Skeletal muscle satellite cell (primary cell): ENCODE results near the gene LY6G6F. TPM values are rescaled to one million over a fixed set of nuclear protein-coding genes. Genes with fewer than 3 reads are reported as not detected.

Experiments used
- H3K27me3 ChIP-seq: 2 replicates; pipeline ENCODE4 v1.7.0; 2013; ENCODE audit warnings: low read length; ENCODE audit not compliant: control insufficient read depth, insufficient read depth
- H3K36me3 ChIP-seq: 2 replicates; pipeline ENCODE4 v1.7.0; 2013; ENCODE audit warnings: mild to moderate bottlenecking, control low read depth, low read length; ENCODE audit not compliant: insufficient read depth
- H3K4me1 ChIP-seq: 2 replicates; pipeline ENCODE4 v1.7.0; 2013; ENCODE audit warnings: low read length; ENCODE audit not compliant: control insufficient read depth, insufficient read depth
- H3K4me2 ChIP-seq: 2 replicates; pipeline ENCODE4 v1.7.0; 2013; ENCODE audit warnings: mild to moderate bottlenecking, low read length
- H3K4me3 ChIP-seq: 2 replicates; pipeline ENCODE4 v1.7.0; 2013; ENCODE audit warnings: low read length
- H3K9ac ChIP-seq: 2 replicates; pipeline ENCODE4 v1.7.0; 2013; ENCODE audit warnings: mild to moderate bottlenecking, low read depth, low read length, moderate library complexity
- H3K9me3 ChIP-seq: replicated peaks from 2 replicates; pipeline ENCODE4 v1.7.0; 2013; ENCODE audit warnings: mild to moderate bottlenecking, control low read depth, low read length
- total RNA-seq: library from RNA; depleted of rRNA; stranded (reverse); fragments of >200 nt; gene quantifications from 2 replicates; pipeline ENCODE4 v1.2.3, GENCODE V29; 2012; rRNA removed

The LY6G6F gene, protein sequence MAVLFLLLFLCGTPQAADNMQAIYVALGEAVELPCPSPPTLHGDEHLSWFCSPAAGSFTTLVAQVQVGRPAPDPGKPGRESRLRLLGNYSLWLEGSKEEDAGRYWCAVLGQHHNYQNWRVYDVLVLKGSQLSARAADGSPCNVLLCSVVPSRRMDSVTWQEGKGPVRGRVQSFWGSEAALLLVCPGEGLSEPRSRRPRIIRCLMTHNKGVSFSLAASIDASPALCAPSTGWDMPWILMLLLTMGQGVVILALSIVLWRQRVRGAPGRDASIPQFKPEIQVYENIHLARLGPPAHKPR
- not detected in 2 replicates for total RNA-seq

DNA sequence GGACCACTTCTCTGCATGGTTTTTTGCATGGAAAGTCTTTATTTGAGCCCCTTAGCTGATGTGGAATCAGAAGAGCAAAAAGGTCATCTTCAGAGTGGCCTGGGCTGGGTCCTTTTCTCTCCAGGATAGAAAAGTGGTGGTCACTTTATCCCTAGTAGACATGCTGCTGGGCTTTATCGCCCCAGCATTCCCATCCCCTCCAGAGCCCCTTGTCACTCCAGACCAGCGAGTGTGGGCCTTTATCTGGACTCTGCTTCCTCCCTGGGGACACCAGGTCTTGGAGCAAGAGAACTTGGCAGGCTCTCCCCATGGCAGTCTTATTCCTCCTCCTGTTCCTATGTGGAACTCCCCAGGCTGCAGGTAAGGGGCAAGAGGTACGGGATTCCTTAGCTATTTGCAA is at the start of gene LY6G6F:
TSS of gene LY6G6F (plus strand) at position 268 of the 400 bp plus-strand sequence. CDS start at position 309, 41 bp downstream.
- no peaks in the 10 kb centered on the region for H3K36me3 ChIP-seq
- H3K27me3 ChIP-seq: no peaks in the 10 kb centered on the region
- no peak within 1 kb of the TSS for H3K4me2 ChIP-seq
- no peaks in the 10 kb centered on the region for H3K9me3 ChIP-seq
- peaks cover 15% of the 10 kb centered on the region for H3K4me1 ChIP-seq
- H3K9ac ChIP-seq: no peak within 1 kb of the TSS
- no peak within 1 kb of the TSS for H3K4me3 ChIP-seq

DNA sequence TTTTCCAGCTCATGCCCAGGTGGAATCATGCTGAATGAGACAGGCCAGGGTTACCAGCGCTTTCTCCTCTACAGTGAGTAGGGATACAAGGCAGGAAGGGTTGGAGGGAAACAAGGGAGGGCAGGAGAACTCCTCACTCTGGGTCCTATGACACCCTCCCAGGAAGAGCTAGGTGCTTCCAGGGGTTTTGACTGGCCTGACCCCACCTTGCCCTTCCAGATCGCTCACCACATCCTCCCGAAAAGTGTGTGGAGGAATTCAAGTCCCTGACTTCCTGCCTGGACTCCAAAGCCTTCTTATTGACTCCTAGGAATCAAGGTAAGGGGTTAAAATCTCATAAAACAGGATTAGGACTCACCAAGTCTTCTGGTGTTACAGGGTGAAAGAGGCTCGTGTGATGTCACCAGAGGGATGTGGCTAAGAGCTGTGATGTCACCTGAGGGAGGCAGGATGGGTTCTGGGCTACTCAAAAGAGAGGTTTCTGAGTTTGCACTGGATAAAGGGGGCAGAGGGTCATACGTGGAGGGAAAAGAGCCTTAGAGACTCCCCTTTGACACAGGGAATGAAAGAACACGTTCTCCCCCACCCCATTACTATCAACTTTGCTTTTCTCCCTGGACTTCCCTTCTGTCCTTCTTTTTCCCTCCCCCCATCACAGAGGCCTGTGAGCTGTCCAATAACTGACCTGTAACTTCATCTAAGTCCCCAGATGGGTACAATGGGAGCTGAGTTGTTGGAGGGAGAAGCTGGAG is 49.1 kb upstream of the LY6G6F start:
- Histone ChIP-seq H3K27me3 (no peaks in the 10 kb centered on the region), H3K9me3 (no peaks in the 10 kb centered on the region), H3K4me3 (no peak overlapping the region), H3K9ac (no peak overlapping the region), H3K4me1 (peaks cover 31% of the 10 kb centered on the region), H3K4me2 (no peak overlapping the region), H3K36me3 (peaks cover 15% of the 10 kb centered on the region)

DNA sequence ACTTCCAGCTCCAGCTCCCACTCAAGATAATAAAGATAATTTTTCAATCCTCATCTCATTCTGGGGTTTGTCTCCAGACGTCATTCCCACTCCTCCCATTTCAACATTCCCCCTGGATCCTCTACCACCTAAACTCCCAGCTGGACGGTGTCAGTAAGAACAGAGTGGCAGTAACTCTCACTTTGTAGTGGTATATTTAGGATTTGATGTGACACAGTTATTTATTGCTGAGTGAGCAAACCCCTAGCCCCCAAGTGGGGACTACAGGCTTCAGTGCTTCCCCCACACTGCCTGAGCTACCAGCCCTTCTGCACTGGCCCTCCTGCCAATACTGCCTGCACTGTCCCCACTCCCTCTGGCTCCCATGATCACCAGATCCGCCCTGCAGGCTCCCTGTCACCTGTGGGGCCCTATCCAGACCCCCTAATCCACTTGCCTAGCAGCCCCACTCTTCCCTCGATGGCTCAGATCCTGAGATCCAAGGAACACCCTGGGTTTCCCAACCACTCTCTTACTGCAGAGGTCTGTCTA is 48.4 kb upstream of the LY6G6F start:
- no peaks in the 10 kb centered on the region for H3K27me3 ChIP-seq
- peaks cover 34% of the 10 kb centered on the region for H3K4me1 ChIP-seq
- no peak overlapping the region for H3K4me3 ChIP-seq
- H3K36me3 ChIP-seq: peaks cover 15% of the 10 kb centered on the region
- H3K9ac ChIP-seq: no peak overlapping the region
- H3K9me3 ChIP-seq: no peaks in the 10 kb centered on the region
- H3K4me2 ChIP-seq: peak overlapping the region; percentile 89

DNA sequence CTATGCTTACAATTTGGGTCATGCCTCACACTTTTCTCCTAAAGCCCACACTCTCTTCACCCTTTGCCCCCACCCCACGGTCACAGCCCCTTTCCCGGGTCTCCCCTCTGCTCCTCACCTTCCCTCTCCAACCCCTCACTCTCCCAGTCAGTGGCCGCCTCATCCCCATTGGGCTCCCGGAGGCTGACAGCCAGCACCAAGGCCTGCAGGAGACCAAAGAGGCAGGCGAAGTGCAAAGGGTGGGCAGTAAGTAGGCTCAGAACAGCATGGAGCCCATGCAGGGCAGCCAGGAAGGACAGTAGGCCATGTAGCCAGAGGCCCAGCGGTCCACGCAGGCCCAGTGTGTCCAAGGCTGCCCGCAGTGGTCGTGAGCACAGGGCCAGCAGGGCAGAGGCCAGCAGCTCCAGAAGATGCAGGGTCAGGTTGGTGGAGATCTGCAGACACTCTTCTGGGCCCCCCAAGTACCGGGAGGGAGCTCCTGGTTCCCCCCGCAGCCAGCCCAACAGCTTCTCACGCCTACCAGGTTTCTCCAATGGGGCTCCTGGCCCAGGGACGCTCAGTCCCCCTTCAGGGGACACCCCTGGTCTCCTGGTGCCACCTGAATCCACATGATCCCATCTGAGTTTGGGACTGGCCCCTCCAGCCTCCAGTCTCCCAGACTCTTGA is 47.5 kb upstream of the LY6G6F start:
- H3K36me3 ChIP-seq: peaks cover 15% of the 10 kb centered on the region

DNA sequence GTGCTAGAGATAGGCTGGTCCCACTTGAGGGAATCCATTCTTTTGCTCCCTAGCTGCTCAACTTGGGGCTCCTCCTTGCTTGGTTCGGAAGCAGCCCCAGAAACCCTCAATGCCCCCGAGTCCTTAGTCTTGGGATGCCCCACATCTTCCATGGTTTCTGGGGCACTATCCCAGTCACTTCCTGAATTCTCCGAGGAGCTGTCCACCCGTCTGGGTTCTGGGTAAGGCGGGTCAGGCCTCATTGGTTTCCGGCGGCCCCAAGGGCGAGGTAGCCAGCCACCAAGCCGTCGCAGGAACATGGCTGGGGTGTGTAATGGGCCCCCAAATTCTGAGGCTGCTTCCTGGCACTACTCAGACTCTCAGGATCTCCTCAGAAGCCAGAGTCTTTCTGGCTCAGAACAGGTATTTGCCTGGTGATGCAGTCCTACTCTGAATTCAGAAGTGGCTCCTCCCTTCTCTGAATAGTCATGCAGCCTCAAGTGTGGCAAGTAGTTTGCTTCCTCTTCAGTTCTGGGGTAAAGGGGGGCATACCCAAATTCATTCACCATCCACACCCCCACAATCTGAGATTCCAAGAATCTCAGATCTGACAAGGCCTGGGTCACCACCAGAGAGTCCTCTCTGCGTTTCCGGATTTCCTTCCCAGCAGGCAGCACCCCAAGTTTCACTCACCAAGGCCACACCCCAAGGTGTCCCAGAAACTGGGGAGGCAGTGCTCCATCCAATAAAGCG is 46.9 kb upstream of the LY6G6F start:
- Histone ChIP-seq H3K27me3 (no peaks in the 10 kb centered on the region), H3K4me3 (peak overlapping the region; percentile 94), H3K4me2 (peak overlapping the region; percentile 89), H3K9ac (peak overlapping the region; percentile 96), H3K9me3 (no peaks in the 10 kb centered on the region), H3K4me1 (peaks cover 42% of the 10 kb centered on the region), H3K36me3 (peaks cover 15% of the 10 kb centered on the region)

More for the DNA sequence above, 47.5 kb upstream of the LY6G6F start:
- H3K27me3 ChIP-seq: no peaks in the 10 kb centered on the region
- no peaks in the 10 kb centered on the region for H3K9me3 ChIP-seq
- H3K4me2 ChIP-seq: peak overlapping the region; percentile 89
- H3K9ac ChIP-seq: peak overlapping the region; percentile 96
- peaks cover 38% of the 10 kb centered on the region for H3K4me1 ChIP-seq
- H3K4me3 ChIP-seq: peak overlapping the region; percentile 94

DNA sequence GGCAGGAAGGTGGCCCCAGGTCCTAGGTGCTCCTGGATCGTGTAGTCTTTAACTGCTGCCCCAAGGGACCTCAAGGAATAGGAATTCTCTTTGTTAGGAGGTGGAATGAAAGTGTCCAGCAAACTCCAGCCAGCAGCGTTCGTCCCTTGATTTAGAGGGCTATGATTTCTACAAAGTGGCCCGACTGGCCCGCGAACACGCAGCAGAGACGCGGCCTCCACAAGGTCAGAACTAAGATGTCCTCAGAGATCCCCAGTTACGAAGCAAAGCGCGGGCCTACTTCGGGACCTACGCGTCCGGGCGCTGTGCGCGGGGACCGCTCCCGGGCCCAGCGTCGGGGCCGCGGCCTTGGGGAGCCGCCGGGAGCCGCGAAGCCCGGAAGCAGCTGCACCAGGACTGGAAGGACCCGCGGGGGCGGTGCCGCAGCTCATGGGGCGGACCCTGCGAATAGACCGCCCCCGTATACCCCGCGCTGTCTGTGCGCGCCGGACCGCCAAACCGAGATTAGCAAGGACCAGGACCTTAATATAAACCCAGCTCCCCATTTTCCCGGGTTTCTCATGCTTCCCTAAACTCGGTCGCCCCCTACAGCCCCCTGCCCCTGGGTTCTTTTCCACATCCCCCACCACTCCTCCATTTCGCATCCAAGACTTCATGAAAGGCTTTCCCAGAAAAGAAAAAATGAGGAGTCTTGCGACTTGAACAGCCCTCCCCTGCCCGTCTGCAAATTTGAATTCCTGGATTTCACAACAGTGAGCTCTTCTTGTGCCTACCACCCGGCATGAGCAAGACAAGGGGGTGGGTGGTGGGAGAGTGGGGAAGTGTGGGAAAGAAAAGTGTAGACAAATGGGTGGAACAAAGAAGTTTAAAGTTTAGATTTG is 46.0 kb upstream of the LY6G6F start, which contains the start of gene C6orf47:
TSS of gene C6orf47 (minus strand) at position 398 of the 881 bp plus-strand sequence. CDS start 831 bp downstream, outside the sequence.
- H3K9me3 ChIP-seq: no peaks in the 10 kb centered on the region
- H3K4me3 ChIP-seq: peak within 1 kb of the TSS; percentile 94
- H3K4me2 ChIP-seq: peak within 1 kb of the TSS; percentile 89
- H3K4me1 ChIP-seq: peaks cover 42% of the 10 kb centered on the region
- peaks cover 15% of the 10 kb centered on the region for H3K36me3 ChIP-seq
- no peaks in the 10 kb centered on the region for H3K27me3 ChIP-seq
- H3K9ac ChIP-seq: peak within 1 kb of the TSS; percentile 96

DNA sequence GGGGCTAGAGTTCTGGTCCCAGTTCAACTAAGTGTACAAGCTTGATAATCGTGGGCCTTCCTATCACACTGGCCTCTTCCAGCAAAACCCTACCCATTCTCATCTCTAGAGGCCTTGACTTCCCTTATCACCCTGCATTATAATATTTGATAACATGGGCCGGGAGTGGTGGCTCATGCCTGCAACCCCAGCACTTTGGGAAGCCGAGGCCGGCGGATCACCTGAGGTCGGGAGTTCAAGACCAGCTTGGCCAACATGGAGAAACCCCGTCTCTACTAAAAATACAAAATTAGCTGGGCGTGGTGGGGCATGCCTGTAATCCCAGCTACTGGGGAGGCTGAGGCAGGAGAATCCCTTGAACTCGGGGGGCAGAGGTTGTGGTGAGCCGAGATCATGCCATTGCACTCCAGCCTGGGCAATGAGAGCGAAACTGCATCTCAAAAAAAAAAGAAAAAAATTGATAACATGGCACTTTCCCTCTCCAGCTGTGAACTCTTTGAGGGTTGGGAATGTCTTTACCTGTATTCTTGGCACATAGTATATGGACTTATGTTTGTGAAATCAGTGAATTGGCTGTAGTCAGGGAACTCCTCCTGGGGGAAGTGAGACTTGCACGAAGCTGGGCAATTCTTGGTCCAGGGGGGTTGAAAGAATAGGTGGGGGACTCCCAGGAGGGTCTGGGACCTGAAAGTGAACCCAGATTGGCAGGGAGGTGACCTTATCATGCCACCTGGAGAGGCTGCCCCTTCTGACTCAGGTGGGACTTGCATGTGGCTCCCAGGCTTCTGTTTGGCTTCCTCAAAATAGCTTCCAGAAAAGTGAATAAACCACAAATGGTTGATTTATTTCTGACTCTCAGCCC is 45.2 kb upstream of the LY6G6F start:
- H3K27me3 ChIP-seq: no peaks in the 10 kb centered on the region
- H3K9me3 ChIP-seq: no peaks in the 10 kb centered on the region
- H3K36me3 ChIP-seq: peaks cover 13% of the 10 kb centered on the region
- H3K4me2 ChIP-seq: peak overlapping the region; percentile 89
- H3K9ac ChIP-seq: peak overlapping the region; percentile 96
- H3K4me1 ChIP-seq: peaks cover 42% of the 10 kb centered on the region
- H3K4me3 ChIP-seq: peak overlapping the region; percentile 94

DNA sequence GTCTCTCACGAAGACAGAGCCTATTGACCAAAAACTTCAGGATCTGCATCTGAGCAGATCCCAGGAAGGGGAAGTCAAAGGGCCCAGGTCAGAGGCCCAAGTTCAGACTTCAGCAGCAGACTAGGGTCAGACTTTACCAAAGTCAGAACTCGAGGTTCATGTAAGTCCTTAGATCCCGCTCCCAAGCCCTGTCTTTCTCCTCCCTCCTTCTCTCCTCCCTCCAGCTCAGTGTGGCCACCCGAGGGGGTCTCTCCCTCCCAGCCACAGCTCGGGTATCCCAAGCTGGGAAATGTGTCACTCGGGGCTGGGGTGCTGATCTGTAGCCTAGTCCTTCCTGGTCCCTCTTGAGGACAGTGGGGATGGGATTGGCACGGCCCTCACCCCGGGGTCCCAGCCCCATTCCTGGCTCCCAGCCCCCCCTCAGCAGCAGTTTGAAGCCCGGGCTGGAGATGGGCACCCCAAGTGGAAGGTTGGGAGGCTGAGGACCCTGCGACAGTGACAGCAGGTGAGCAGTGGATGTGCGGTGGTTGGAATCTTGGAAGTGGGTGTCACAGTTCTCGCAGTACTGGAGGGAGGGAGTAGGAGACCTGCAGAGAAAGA is 44.4 kb upstream of the LY6G6F start:
- no peak overlapping the region for H3K9ac ChIP-seq
- H3K4me1 ChIP-seq: peaks cover 47% of the 10 kb centered on the region
- peaks cover 13% of the 10 kb centered on the region for H3K36me3 ChIP-seq
- H3K9me3 ChIP-seq: no peaks in the 10 kb centered on the region
- no peaks in the 10 kb centered on the region for H3K27me3 ChIP-seq
- H3K4me2 ChIP-seq: no peak overlapping the region
- no peak overlapping the region for H3K4me3 ChIP-seq

DNA sequence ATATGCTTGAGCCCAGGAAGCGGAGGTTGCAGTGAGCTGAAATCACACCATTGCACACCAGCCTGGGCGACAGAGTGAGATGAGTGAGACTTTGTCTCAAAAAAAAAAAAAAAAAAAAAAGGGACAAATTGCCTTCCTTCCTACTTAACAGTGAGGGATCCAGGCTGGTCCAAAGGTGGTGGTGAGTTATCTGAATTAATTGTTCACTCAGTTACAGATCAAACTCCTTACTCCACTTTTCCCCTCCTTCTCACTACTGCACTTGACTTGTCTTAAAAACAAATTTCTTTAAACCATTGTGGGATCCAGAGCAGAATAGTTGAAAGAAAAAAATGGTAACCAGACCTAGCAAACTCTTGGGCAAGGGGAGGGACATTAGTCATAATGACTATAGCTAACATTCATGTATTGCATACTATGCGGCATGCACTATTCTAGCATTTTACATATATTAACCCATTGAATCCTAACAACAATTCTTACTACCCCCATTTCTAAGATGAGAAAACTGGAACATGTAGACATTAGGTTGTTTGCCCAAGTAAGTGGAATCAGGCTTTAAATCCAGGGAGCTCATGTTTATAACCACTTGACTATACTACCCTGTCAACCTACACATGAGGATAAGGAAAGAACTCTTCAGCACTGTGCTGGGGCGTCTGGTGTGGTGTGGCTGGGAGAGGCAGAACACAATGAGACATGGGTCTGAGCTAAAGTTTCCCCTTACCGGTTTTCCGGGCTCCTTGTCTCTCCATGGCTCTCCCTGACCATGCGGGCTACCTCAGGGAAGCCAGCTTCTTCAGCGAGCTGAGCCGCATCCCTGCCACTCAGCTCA is 43.3 kb upstream of the LY6G6F start:
- Histone ChIP-seq H3K27me3 (no peaks in the 10 kb centered on the region), H3K36me3 (peaks cover 20% of the 10 kb centered on the region), H3K4me3 (peak overlapping the region; percentile 97), H3K9me3 (no peaks in the 10 kb centered on the region), H3K9ac (peak overlapping the region; percentile 94), H3K4me2 (peak overlapping the region; percentile 92), H3K4me1 (peaks cover 38% of the 10 kb centered on the region)
